Measurements from ENCODE around the gene LILRA6.

LILRA6 gene

GRCh38 chr19:54188215-54188871, 54.2 kb downstream of the LILRA6 start:
- no peak for DNase-seq (ENCODE audit: low spot score)

- no peak for DNase-seq (ENCODE audit: low spot score)
Observed at GRCh38 chr19:54186934-54187381, 55.6 kb downstream of the LILRA6 start.
